Neural progenitor cell (in vitro differentiated cells): Measurements from ENCODE around the gene CACNG8. TPM values are rescaled to one million over a fixed set of nuclear protein-coding genes. Genes with fewer than 3 reads are reported as not detected.

ENCODE experiments used
- DNase-seq: peaks from one replicate; pipeline ENCODE4 v3.0.0-alpha.2; 2016; ENCODE audit warnings: low spot score
- H2AFZ ChIP-seq: fragments of 200-600 bp; sonication (generic); replicated peaks from 2 replicates; pipeline ENCODE4 v1.6.1; 2016; ENCODE audit warnings: antibody characterized with exemption
- H3F3A ChIP-seq: fragments of 200-600 bp; sonication (generic); 2 replicates; pipeline ENCODE4 v1.6.1; 2016; ENCODE audit warnings: antibody characterized with exemption, low read depth
- H3K27ac ChIP-seq: fragments of 200-600 bp; sonication (generic); 2 replicates; pipeline ENCODE4 v1.5.1; 2016; ENCODE audit warnings: mild to moderate bottlenecking
- H3K27me3 ChIP-seq: fragments of 200-600 bp; sonication (generic); 2 replicates; pipeline ENCODE4 v1.6.1; 2016; ENCODE audit warnings: mild to moderate bottlenecking, moderate library complexity
- H3K36me3 ChIP-seq: fragments of 200-600 bp; sonication (generic); 2 replicates; pipeline ENCODE4 v1.5.1; 2016
- H3K4me1 ChIP-seq: fragments of 200-600 bp; sonication (generic); 2 replicates; pipeline ENCODE4 v1.6.1; 2016; ENCODE audit warnings: mixed run types
- H3K4me2 ChIP-seq: fragments of 200-600 bp; sonication (generic); 2 replicates; pipeline ENCODE4 v1.6.1; 2016
- H3K4me3 ChIP-seq: fragments of 200-600 bp; sonication (generic); 2 replicates; pipeline ENCODE4 v1.5.1; 2016
- H3K79me2 ChIP-seq: fragments of 200-600 bp; sonication (generic); 2 replicates; pipeline ENCODE4 v1.6.1; 2016; ENCODE audit warnings: low read depth
- H3K9ac ChIP-seq: fragments of 200-600 bp; sonication (generic); 2 replicates; pipeline ENCODE4 v1.6.1; 2016
- H3K9me3 ChIP-seq: fragments of 200-600 bp; sonication (generic); 2 replicates; pipeline ENCODE4 v1.5.1; 2016; ENCODE audit warnings: low read depth
- H4K20me1 ChIP-seq: fragments of 200-600 bp; sonication (generic); 2 replicates; pipeline ENCODE4 v1.6.1; 2016; ENCODE audit warnings: low read depth
- H3K27ac Mint-ChIP-seq: 3 replicates; pipeline ENCODE4 v1.8.0; 2021; ENCODE audit warnings: mixed read lengths
- H3K27me3 Mint-ChIP-seq: 2 replicates; pipeline ENCODE4 v1.8.0; 2022; ENCODE audit warnings: low read depth, mild to moderate bottlenecking, inconsistent platforms, moderate library complexity, mixed read lengths; ENCODE audit not compliant: insufficient read depth
- H3K36me3 Mint-ChIP-seq: 3 replicates; pipeline ENCODE4 v1.8.0; 2021; ENCODE audit warnings: mixed read lengths
- H3K4me1 Mint-ChIP-seq: 3 replicates; pipeline ENCODE4 v1.8.0; 2021; ENCODE audit warnings: mixed read lengths
- H3K4me3 Mint-ChIP-seq: 3 replicates; pipeline ENCODE4 v1.8.0; 2021; ENCODE audit warnings: mild to moderate bottlenecking, moderate library complexity, mixed read lengths
- H3K9me3 Mint-ChIP-seq: 3 replicates; pipeline ENCODE4 v1.8.0; 2020; ENCODE audit warnings: mixed read lengths
- EZH2 ChIP-seq: fragments of 200-600 bp; sonication (generic); IDR thresholded peaks from 2 replicates; pipeline ENCODE4 v1.6.1; 2017; ENCODE audit warnings: antibody characterized with exemption, mild to moderate bottlenecking, moderate library complexity
- EZH2phosphoT487 ChIP-seq: fragments of 200-600 bp; sonication (generic); IDR thresholded peaks from 2 replicates; pipeline ENCODE4 v1.6.1; 2017; ENCODE audit warnings: antibody characterized with exemption
- total RNA-seq: library from RNA; depleted of rRNA; stranded (reverse); fragments of >200 nt; gene quantifications from 2 replicates; pipeline ENCODE4 v1.2.3, GENCODE V29; 2015; ENCODE audit warnings: low replicate concordance
- TF ChIP-seq, protein P1 (sequence below): fragments of 200-600 bp; sonication (generic); IDR thresholded peaks from 2 replicates; pipeline ENCODE4 v1.5.1; 2017; ENCODE audit warnings: antibody characterized with exemption, mild to moderate bottlenecking

Gene CACNG8
- total RNA-seq, 1 donor from 2014 or later, result 0.02 TPM

DNA sequence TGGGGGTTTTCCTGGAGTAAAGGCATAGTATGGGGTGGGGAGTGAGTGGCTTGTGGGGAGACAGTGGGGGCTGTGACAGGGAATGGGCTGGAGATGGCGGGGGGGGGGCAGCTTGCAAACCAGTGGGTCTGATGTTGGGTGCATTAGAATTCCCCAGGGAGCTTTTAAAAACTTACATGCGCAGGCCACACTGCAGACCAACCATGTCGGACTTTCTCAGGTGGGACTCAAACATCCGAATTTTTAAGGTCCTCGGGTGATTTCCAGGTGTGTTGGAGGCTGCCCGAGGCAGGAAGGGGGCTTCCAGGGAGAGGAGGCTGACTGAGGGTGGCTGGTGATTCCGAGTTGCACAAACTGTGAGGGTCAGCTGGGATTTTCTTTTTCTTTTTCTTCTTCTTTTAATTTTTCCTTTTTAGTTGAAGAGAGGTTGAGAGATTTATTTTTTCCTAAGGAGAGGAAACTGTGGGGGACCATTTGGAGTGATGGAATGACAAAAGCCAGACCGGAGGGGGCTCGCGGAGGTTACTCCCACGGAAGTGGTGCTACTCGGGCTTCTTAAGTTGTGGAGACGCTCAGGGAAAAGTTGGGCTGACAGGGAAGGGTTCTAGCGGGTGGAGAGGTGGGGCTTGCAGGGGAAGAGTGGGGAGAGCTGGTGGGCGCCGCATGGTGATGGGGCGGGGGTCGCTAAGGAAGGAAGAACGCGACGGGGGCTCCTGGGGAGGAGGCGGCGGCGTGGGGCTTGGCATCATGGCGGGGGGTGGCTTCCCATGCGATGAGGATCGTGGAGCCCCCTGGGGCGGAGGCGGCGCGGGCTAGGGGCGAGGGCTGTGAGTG, 997 bp upstream of the CACNG8 start:
- Histone ChIP-seq H3K4me2 (peak overlapping the region; percentile 53), H3K27me3 (peaks cover 89% of the 10 kb centered on the region)

DNA sequence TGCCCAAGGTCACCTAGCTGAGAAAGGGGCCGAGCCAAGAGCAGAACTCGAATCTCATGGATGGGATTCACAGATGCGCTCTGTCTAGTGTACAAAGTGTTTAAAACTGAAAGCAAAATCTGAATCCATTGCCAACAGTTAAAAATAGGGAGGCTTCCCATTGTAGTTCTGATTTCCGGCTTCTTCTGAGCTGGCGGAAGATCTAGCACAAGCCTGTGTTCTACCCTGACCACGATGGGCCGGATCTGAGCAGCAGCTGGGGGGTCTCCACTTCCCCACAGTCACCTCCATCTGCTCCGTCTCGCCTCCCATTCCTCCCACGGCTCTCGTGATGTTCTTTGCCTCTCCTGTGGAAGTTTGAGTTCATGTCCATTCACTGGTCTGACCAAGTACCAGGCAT, 2.4 kb downstream of the CACNG8 start:
- no peak overlapping the region for H2AFZ ChIP-seq
- Mint-ChIP-seq H3K4me1 (peaks cover 30% of the 10 kb centered on the region), H3K9me3 (no peaks in the 10 kb centered on the region), H3K36me3 (peaks cover 7% of the 10 kb centered on the region), H3K4me3 (peak overlapping the region; percentile 41), H3K27me3 (peaks cover 8% of the 10 kb centered on the region), H3K27ac (no peak overlapping the region)
- no peaks in the 10 kb centered on the region for H3K36me3 ChIP-seq
- peaks cover 56% of the 10 kb centered on the region for H3K27me3 ChIP-seq
- H3K27ac ChIP-seq, result no peak overlapping the region
- no peak for DNase-seq
- no peak overlapping the region for H3K4me2 ChIP-seq
- peaks cover 14% of the 10 kb centered on the region for H3F3A ChIP-seq
- H3K79me2 ChIP-seq, result no peaks in the 10 kb centered on the region
- TF ChIP-seq, protein P1, sequence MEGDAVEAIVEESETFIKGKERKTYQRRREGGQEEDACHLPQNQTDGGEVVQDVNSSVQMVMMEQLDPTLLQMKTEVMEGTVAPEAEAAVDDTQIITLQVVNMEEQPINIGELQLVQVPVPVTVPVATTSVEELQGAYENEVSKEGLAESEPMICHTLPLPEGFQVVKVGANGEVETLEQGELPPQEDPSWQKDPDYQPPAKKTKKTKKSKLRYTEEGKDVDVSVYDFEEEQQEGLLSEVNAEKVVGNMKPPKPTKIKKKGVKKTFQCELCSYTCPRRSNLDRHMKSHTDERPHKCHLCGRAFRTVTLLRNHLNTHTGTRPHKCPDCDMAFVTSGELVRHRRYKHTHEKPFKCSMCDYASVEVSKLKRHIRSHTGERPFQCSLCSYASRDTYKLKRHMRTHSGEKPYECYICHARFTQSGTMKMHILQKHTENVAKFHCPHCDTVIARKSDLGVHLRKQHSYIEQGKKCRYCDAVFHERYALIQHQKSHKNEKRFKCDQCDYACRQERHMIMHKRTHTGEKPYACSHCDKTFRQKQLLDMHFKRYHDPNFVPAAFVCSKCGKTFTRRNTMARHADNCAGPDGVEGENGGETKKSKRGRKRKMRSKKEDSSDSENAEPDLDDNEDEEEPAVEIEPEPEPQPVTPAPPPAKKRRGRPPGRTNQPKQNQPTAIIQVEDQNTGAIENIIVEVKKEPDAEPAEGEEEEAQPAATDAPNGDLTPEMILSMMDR, result no peak
- no peak for TF ChIP-seq EZH2phosphoT487
- TF ChIP-seq EZH2, result no peak
- peaks cover 20% of the 10 kb centered on the region for H3K4me1 ChIP-seq
- H3K4me3 ChIP-seq, result no peak overlapping the region
- no peak overlapping the region for H3K9ac ChIP-seq
- H3K9me3 ChIP-seq, result no peaks in the 10 kb centered on the region
- peaks cover 13% of the 10 kb centered on the region for H4K20me1 ChIP-seq

More for the DNA sequence above, 997 bp upstream of the CACNG8 start:
- DNase-seq, result peak; percentile 28
- Histone ChIP-seq H3K9ac (no peak overlapping the region), H2AFZ (no peak overlapping the region), H3K27ac (no peak overlapping the region), H4K20me1 (peaks cover 13% of the 10 kb centered on the region), H3F3A (peaks cover 30% of the 10 kb centered on the region), H3K36me3 (no peaks in the 10 kb centered on the region), H3K4me3 (peak overlapping the region; percentile 18), H3K9me3 (no peaks in the 10 kb centered on the region), H3K4me1 (peaks cover 38% of the 10 kb centered on the region), H3K79me2 (no peaks in the 10 kb centered on the region)
- H3K4me3 Mint-ChIP-seq, result peak overlapping the region; percentile 88
- peaks cover 7% of the 10 kb centered on the region for H3K36me3 Mint-ChIP-seq
- no peaks in the 10 kb centered on the region for H3K9me3 Mint-ChIP-seq
- H3K27ac Mint-ChIP-seq, result no peak overlapping the region
- peaks cover 8% of the 10 kb centered on the region for H3K27me3 Mint-ChIP-seq
- H3K4me1 Mint-ChIP-seq, result peaks cover 57% of the 10 kb centered on the region
- peak; percentile 80 for TF ChIP-seq EZH2phosphoT487
- TF ChIP-seq, protein P1, result no peak
- TF ChIP-seq EZH2, result peak; percentile 91

DNA sequence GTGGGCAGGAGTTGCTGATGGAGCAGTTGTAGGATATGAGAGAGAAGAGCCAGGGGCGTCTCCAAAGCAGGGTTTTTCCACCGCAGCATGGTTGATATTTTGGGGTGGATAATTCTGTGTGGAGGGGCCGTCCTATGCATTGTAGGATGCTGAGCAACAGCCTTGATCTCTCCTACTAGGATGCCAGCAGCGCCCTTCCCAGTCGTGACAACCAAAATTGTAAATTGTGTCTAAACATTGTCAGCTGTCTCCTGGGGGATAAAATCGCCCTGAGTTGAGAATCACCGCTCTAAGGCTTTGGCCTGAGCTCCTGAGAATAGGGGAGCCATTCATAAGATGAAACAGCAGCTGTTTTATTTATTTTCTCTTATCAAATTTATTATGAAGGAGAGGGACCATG, 4.2 kb downstream of the CACNG8 start:
- no peak overlapping the region for H3K4me3 ChIP-seq
- TF ChIP-seq EZH2, result no peak
- TF ChIP-seq EZH2phosphoT487, result no peak
- TF ChIP-seq, protein P1, result no peak
- H2AFZ ChIP-seq, result no peak overlapping the region
- Mint-ChIP-seq H3K4me3 (no peak overlapping the region), H3K27ac (no peak overlapping the region), H3K4me1 (peaks cover 13% of the 10 kb centered on the region), H3K27me3 (peaks cover 4% of the 10 kb centered on the region), H3K36me3 (peaks cover 9% of the 10 kb centered on the region), H3K9me3 (no peaks in the 10 kb centered on the region)
- H3K27ac ChIP-seq, result no peak overlapping the region
- H3F3A ChIP-seq, result no peaks in the 10 kb centered on the region
- H3K27me3 ChIP-seq, result peaks cover 37% of the 10 kb centered on the region
- no peaks in the 10 kb centered on the region for H3K79me2 ChIP-seq
- no peak overlapping the region for H3K9ac ChIP-seq
- no peak for DNase-seq
- peaks cover 9% of the 10 kb centered on the region for H3K4me1 ChIP-seq
- no peaks in the 10 kb centered on the region for H3K9me3 ChIP-seq
- no peaks in the 10 kb centered on the region for H3K36me3 ChIP-seq
- H4K20me1 ChIP-seq, result no peaks in the 10 kb centered on the region
- no peak overlapping the region for H3K4me2 ChIP-seq
